ENCODE results near the gene KLRC4.

DNA sequence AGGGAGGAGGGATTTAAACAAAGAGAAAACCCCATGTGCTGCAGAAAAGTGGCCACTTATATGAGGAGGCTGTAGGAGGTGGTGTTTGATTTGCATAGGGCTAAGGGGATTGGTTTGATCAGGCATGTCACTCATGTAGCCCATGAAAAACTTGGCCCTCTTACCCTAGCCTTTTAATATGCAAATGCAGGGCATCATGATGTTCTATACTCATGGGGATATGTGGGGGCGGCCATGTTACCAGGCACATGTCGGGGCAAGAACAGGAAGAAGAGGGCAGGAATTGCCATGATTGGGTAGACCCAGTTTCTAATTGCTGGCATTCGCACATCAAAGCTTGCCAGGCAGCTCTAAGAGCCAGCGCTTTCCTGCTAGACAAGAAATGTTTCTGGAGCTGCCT lies 48.5 kb downstream of the KLRC4 start:
- no peak for TF ChIP-seq CTCF (conservative IDR thresholded peaks at IDR 0.05)
- no peak for TF ChIP-seq ZFX (IDR thresholded peaks at IDR 0.05)
